H1 (cell line): Measurements from ENCODE around the gene RMC1. TPM values are rescaled to one million over a fixed set of nuclear protein-coding genes. Genes with fewer than 3 reads are reported as not detected.

Source experiments
- BRCA1 ChIP-seq: IDR thresholded peaks from 2 replicates; pipeline ENCODE4 v1.6.1; 2012; ENCODE audit warnings: low read depth, low read length, improper control_type of control experiment
- CBX8 ChIP-seq: fragments of 300-800, 300-1000 bp; sonication (generic); IDR thresholded peaks from 2 replicates; pipeline ENCODE4 v1.7.1; 2016; ENCODE audit warnings: low read depth, low read length, borderline replicate concordance
- JUN ChIP-seq: IDR thresholded peaks from 2 replicates; pipeline ENCODE4 v1.6.1; 2011; ENCODE audit warnings: low read depth, mild to moderate bottlenecking, improper control_type of control experiment, low read length
- PHF8 ChIP-seq: fragments of 200-600 bp; sonication (generic); conservative IDR thresholded peaks from 2 replicates; pipeline ENCODE4 v1.7.1; 2012; ENCODE audit warnings: low read depth, mild to moderate bottlenecking, inconsistent platforms, low read length, moderate library complexity
- SRF ChIP-seq: IDR thresholded peaks from 2 replicates; pipeline ENCODE4 v1.6.1; 2011; ENCODE audit warnings: mild to moderate bottlenecking, low read depth, low read length, moderate library complexity
- TAF7 ChIP-seq: optimal IDR thresholded peaks from 2 replicates; pipeline ENCODE3; 2011; ENCODE audit warnings: low read depth, mild to moderate bottlenecking, inconsistent platforms, low read length, moderate library complexity, borderline replicate concordance
- TBP ChIP-seq: IDR thresholded peaks from 2 replicates; pipeline ENCODE4 v1.6.1; 2011; ENCODE audit warnings: low read depth, low read length, improper control_type of control experiment
- polyA plus RNA-seq, 7 experiments: library from polyadenylated mRNA; depleted of rRNA in 3 of 7; stranded (reverse) in 5 of 7; unstranded in 2 of 7; fragments of >200 nt in 5 of 7; fragments of 200-250 nt in 2 of 7; gene quantifications; 1 replicate in 5 of 7; 2 replicates in 1 of 7; 4 replicates in 1 of 7; pipeline versions ENCODE4 v1.2.1 to v1.2.3, GENCODE V29; 2011 to 2013; ENCODE audit warnings: missing spikeins in 2 of 7, mixed read lengths in 2 of 7
- total RNA-seq: library from RNA; stranded (reverse); fragmentation: NEBNext Ultra II Directional; extraction: Animal tissue kit (Norgen Biotek cat#: 25700); gene quantifications from 2 replicates; pipeline ENCODE4 v1.2.1, GENCODE V29; 2021
- TF ChIP-seq, protein P1 (sequence below): fragments of 300-600 bp; sonication (generic); IDR thresholded peaks from 2 replicates; pipeline ENCODE4 v1.7.1; 2012; ENCODE audit warnings: low read length, moderate library complexity, mild to moderate bottlenecking, inconsistent platforms; ENCODE audit not compliant: insufficient replicate concordance
- TF ChIP-seq, protein P2 (sequence below), 3 experiments: IDR thresholded peaks; 1 replicate in 2 of 3; 2 replicates in 1 of 3; pipeline versions ENCODE4 v1.5.1 to v1.6.1; 2011; ENCODE audit warnings: low read length in 3 of 3, mild to moderate bottlenecking in 3 of 3, inconsistent platforms in 2 of 3, low read depth in 1 of 3, moderate library complexity in 1 of 3; ENCODE audit not compliant: insufficient read depth in 1 of 3; ENCODE audit errors: control extremely low read depth in 1 of 3

The RMC1 gene
- total and polyA plus RNA-seq, 2 of the 8 experiments (the other 6 are each of a cell fraction or from before 2014, with no cell fraction given) = 16.4 to 20.1 TPM

DNA sequence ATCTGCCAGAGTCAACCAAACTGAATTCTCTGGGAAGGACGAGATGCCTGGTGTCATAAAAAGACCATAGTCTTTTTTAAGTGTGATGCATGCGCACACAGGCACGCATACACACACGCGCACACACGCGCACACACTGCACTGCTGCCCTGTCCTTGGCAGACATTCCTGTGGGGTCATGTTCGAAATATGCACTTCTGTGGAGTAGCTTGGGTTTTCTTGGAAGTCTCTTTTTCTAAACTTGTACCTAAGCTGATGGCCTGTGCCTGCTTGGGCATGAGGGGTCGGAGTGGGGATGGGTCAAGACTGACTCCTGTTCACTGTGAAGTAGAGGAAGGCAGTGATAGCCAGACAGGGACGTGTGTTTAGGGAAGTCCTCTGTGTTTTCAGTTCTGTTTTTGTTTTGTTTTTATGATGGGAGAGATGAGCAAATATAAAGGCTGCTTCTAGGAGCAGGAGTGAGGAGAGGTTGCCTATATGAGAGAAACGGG is 4.0 kb upstream of the RMC1 start (continued):
- TF ChIP-seq, protein P1, sequence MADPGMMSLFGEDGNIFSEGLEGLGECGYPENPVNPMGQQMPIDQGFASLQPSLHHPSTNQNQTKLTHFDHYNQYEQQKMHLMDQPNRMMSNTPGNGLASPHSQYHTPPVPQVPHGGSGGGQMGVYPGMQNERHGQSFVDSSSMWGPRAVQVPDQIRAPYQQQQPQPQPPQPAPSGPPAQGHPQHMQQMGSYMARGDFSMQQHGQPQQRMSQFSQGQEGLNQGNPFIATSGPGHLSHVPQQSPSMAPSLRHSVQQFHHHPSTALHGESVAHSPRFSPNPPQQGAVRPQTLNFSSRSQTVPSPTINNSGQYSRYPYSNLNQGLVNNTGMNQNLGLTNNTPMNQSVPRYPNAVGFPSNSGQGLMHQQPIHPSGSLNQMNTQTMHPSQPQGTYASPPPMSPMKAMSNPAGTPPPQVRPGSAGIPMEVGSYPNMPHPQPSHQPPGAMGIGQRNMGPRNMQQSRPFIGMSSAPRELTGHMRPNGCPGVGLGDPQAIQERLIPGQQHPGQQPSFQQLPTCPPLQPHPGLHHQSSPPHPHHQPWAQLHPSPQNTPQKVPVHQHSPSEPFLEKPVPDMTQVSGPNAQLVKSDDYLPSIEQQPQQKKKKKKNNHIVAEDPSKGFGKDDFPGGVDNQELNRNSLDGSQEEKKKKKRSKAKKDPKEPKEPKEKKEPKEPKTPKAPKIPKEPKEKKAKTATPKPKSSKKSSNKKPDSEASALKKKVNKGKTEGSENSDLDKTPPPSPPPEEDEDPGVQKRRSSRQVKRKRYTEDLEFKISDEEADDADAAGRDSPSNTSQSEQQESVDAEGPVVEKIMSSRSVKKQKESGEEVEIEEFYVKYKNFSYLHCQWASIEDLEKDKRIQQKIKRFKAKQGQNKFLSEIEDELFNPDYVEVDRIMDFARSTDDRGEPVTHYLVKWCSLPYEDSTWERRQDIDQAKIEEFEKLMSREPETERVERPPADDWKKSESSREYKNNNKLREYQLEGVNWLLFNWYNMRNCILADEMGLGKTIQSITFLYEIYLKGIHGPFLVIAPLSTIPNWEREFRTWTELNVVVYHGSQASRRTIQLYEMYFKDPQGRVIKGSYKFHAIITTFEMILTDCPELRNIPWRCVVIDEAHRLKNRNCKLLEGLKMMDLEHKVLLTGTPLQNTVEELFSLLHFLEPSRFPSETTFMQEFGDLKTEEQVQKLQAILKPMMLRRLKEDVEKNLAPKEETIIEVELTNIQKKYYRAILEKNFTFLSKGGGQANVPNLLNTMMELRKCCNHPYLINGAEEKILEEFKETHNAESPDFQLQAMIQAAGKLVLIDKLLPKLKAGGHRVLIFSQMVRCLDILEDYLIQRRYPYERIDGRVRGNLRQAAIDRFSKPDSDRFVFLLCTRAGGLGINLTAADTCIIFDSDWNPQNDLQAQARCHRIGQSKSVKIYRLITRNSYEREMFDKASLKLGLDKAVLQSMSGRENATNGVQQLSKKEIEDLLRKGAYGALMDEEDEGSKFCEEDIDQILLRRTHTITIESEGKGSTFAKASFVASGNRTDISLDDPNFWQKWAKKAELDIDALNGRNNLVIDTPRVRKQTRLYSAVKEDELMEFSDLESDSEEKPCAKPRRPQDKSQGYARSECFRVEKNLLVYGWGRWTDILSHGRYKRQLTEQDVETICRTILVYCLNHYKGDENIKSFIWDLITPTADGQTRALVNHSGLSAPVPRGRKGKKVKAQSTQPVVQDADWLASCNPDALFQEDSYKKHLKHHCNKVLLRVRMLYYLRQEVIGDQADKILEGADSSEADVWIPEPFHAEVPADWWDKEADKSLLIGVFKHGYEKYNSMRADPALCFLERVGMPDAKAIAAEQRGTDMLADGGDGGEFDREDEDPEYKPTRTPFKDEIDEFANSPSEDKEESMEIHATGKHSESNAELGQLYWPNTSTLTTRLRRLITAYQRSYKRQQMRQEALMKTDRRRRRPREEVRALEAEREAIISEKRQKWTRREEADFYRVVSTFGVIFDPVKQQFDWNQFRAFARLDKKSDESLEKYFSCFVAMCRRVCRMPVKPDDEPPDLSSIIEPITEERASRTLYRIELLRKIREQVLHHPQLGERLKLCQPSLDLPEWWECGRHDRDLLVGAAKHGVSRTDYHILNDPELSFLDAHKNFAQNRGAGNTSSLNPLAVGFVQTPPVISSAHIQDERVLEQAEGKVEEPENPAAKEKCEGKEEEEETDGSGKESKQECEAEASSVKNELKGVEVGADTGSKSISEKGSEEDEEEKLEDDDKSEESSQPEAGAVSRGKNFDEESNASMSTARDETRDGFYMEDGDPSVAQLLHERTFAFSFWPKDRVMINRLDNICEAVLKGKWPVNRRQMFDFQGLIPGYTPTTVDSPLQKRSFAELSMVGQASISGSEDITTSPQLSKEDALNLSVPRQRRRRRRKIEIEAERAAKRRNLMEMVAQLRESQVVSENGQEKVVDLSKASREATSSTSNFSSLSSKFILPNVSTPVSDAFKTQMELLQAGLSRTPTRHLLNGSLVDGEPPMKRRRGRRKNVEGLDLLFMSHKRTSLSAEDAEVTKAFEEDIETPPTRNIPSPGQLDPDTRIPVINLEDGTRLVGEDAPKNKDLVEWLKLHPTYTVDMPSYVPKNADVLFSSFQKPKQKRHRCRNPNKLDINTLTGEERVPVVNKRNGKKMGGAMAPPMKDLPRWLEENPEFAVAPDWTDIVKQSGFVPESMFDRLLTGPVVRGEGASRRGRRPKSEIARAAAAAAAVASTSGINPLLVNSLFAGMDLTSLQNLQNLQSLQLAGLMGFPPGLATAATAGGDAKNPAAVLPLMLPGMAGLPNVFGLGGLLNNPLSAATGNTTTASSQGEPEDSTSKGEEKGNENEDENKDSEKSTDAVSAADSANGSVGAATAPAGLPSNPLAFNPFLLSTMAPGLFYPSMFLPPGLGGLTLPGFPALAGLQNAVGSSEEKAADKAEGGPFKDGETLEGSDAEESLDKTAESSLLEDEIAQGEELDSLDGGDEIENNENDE = no peak
- TF ChIP-seq CBX8 (no peak), TBP (no peak), JUN (no peak), SRF (no peak), BRCA1 (no peak), PHF8 (no peak), TAF7 (no peak)
- TF ChIP-seq, protein P2, sequence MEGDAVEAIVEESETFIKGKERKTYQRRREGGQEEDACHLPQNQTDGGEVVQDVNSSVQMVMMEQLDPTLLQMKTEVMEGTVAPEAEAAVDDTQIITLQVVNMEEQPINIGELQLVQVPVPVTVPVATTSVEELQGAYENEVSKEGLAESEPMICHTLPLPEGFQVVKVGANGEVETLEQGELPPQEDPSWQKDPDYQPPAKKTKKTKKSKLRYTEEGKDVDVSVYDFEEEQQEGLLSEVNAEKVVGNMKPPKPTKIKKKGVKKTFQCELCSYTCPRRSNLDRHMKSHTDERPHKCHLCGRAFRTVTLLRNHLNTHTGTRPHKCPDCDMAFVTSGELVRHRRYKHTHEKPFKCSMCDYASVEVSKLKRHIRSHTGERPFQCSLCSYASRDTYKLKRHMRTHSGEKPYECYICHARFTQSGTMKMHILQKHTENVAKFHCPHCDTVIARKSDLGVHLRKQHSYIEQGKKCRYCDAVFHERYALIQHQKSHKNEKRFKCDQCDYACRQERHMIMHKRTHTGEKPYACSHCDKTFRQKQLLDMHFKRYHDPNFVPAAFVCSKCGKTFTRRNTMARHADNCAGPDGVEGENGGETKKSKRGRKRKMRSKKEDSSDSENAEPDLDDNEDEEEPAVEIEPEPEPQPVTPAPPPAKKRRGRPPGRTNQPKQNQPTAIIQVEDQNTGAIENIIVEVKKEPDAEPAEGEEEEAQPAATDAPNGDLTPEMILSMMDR (IDR thresholded peaks at IDR 0.05; ENCODE audit: control extremely low read depth in 1 of 3, insufficient read depth in 1 of 3, low read depth in 1 of 3, low read length in 3 of 3) = no peak
